ENCODE measurements around the gene KRTAP12-4.

KRTAP12-4 gene

GRCh38 chr21:44626262-44626661 lies 28.2 kb downstream of the KRTAP12-4 start:
- DNase-seq (ENCODE audit: low read depth), result no peak
- TF ChIP-seq, protein P1, sequence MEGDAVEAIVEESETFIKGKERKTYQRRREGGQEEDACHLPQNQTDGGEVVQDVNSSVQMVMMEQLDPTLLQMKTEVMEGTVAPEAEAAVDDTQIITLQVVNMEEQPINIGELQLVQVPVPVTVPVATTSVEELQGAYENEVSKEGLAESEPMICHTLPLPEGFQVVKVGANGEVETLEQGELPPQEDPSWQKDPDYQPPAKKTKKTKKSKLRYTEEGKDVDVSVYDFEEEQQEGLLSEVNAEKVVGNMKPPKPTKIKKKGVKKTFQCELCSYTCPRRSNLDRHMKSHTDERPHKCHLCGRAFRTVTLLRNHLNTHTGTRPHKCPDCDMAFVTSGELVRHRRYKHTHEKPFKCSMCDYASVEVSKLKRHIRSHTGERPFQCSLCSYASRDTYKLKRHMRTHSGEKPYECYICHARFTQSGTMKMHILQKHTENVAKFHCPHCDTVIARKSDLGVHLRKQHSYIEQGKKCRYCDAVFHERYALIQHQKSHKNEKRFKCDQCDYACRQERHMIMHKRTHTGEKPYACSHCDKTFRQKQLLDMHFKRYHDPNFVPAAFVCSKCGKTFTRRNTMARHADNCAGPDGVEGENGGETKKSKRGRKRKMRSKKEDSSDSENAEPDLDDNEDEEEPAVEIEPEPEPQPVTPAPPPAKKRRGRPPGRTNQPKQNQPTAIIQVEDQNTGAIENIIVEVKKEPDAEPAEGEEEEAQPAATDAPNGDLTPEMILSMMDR (conservative IDR thresholded peaks at IDR 0.05; ENCODE audit: low read depth, low read length), result no peak
- H3K4me3 ChIP-seq (ENCODE audit: low read depth, low read length), result no peak overlapping the region

DNA sequence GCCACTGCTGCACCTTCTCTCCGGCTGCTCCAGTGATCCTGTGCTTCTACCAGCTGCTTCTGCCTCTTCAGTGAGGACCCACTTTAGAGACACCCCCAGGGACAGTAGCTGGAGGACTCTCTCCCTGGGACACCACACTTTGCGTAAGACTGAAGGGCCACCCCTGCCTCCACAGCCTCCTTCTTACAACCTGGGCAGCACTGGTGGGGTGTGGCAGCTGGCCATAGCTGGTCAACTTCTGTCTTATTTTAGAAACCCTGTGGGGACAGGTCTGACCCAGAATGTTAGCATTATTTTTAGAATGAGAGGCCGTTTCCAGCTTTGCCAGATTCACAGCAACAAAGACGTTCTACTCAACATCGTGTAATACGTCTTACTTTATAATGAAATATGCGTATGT lies 28.7 kb downstream of the KRTAP12-4 start:
- H3K4me3 ChIP-seq (ENCODE audit: low read depth, low read length), result no peak overlapping the region
- TF ChIP-seq, protein P1 (conservative IDR thresholded peaks at IDR 0.05; ENCODE audit: low read depth, low read length), result no peak
- DNase-seq (ENCODE audit: low read depth), result no peak

DNA sequence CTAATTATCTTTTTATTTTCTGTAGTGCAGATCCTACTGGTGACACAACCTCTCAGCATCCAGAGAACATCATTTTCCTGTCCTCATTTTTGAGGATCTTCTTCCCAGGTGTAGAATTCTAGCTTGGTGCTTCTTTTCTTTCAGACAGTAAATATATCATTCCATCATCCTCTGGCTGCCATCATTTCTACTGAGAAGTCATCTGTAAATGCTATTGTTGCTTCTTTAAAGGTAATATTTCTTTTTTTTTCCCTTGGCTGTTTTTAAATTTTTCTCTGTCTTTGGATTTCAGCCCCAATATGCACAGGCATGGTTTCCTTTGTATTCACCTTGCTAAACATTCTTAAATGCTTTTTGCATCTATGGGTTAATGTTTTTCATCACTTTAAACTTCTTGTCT lies 30.9 kb downstream of the KRTAP12-4 start:
- no peak overlapping the region for H3K4me3 ChIP-seq (ENCODE audit: low read depth, low read length)
- DNase-seq (ENCODE audit: low read depth), result no peak
- TF ChIP-seq, protein P1 (conservative IDR thresholded peaks at IDR 0.05; ENCODE audit: low read depth, low read length), result no peak

GRCh38 chr21:44619886-44620285 lies 34.6 kb downstream of the KRTAP12-4 start:
- no peak overlapping the region for H3K4me3 ChIP-seq (ENCODE audit: low read depth, low read length)
- TF ChIP-seq, protein P1 (conservative IDR thresholded peaks at IDR 0.05; ENCODE audit: low read depth, low read length), result no peak
- no peak for DNase-seq (ENCODE audit: low read depth)

DNA sequence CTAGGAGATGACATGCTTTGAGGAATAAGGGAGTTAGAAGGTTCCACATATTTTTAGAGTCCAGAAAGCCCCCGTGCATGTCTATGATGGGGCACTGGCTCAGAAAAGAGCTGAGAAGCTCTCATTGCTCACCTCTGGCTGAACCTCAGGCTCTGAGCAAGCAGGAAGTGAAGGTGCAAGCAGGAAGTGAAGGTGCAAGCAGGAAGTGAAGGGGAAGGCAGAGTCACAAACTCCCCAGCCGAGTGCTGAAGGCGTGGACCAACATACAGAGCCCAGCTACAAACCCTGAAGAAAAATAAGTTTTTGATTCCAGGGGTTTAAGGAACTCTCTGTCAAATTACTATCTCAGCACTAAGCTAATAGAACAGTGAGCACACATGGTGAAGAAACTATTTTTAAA lies 35.5 kb downstream of the KRTAP12-4 start:
- DNase-seq (ENCODE audit: low read depth), result no peak
- H3K4me3 ChIP-seq (ENCODE audit: low read depth, low read length), result no peak overlapping the region
- TF ChIP-seq, protein P1 (conservative IDR thresholded peaks at IDR 0.05; ENCODE audit: low read depth, low read length), result no peak

DNA sequence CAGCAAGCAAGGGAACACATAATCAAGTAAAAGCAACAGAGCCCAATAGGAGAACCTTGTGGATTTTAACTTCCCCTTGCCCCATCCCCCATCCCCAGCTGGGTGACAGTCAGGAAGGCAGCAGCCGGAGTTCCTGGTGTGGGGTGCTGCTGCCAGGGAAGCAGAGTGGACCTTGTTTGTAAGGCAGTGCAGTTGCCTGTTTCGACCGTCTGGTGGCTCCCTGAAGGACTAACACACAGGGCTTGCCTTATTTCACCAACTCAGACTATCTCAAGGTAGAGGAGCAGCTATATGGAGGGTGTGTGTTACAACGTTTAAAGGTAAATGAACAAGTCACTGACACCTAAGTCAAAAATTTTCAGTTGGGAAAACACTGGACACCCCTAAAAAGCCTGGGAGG lies 36.0 kb downstream of the KRTAP12-4 start:
- TF ChIP-seq, protein P1 (conservative IDR thresholded peaks at IDR 0.05; ENCODE audit: low read depth, low read length), result peak; percentile 42
- DNase-seq (ENCODE audit: low read depth), result peak; percentile 28
- no peak overlapping the region for H3K4me3 ChIP-seq (ENCODE audit: low read depth, low read length)

- no peak for DNase-seq (ENCODE audit: low read depth)
- H3K4me3 ChIP-seq (ENCODE audit: low read depth, low read length), result no peak overlapping the region
- TF ChIP-seq, protein P1 (conservative IDR thresholded peaks at IDR 0.05; ENCODE audit: low read depth, low read length), result no peak
These were observed 37.4 kb downstream of the KRTAP12-4 start for GRCh38 chr21:44617071-44617501.

Measured in choroid plexus epithelial cell (primary cell).